Coronary artery (tissue), 2 donors: ENCODE results near the gene PI4KA.
"Not testable (repeated sequence)": the region's sequence is repeated elsewhere in the genome, so short reads cannot be mapped to it uniquely, and the experiment has no call there.

Experiments
- DNase-seq: peaks from one replicate; pipeline ENCODE4 v3.0.0-alpha.2; 2017; ENCODE audit warnings: low spot score
- H3K27ac ChIP-seq, 2 donors: fragments of 200-600 bp; sonication (generic); one replicate each; pipeline ENCODE4 v1.5.1; 2016 to 2019
- H3K4me3 ChIP-seq: fragments of 200-600 bp; sonication (generic); 2 replicates; pipeline ENCODE4 v1.5.1; 2016; ENCODE audit warnings: mild to moderate bottlenecking, moderate library complexity
- CTCF ChIP-seq: fragments of 200-600 bp; sonication (generic); IDR thresholded peaks from one replicate; pipeline ENCODE4 v1.5.1; 2019; ENCODE audit warnings: antibody characterized with exemption

Gene PI4KA

GRCh38 chr22:20738394-20739089 lies 120.1 kb downstream of the PI4KA start:
- Histone ChIP-seq H3K27ac (no peak overlapping the region), H3K4me3 (no peak overlapping the region)
- no peak for DNase-seq
- no peak for TF ChIP-seq CTCF

GRCh38 chr22:20736891-20737290 lies 121.7 kb downstream of the PI4KA start:
- H3K4me3 ChIP-seq, DNase-seq, H3K27ac ChIP-seq: not testable (repeated sequence)

- not testable (repeated sequence) for H3K27ac ChIP-seq, H3K4me3 ChIP-seq, DNase-seq
Measured at GRCh38 chr22:20735356-20736162, 123.1 kb downstream of the PI4KA start.

GRCh38 chr22:20732431-20732830 lies 126.2 kb downstream of the PI4KA start:
- DNase-seq, H3K27ac ChIP-seq, H3K4me3 ChIP-seq: not testable (repeated sequence)

GRCh38 chr22:20729194-20729593 lies 129.4 kb downstream of the PI4KA start:
- H3K4me3 ChIP-seq = no peak overlapping the region
- no peak overlapping the region for H3K27ac ChIP-seq
- DNase-seq = no peak
- no peak for TF ChIP-seq CTCF

GRCh38 chr22:20728523-20729190 lies 130.0 kb downstream of the PI4KA start:
- no peak for DNase-seq
- TF ChIP-seq CTCF = no peak
- Histone ChIP-seq H3K27ac (no peak overlapping the region), H3K4me3 (no peak overlapping the region)

GRCh38 chr22:20727118-20728015 lies 131.2 kb downstream of the PI4KA start:
- H3K27ac ChIP-seq = no peak overlapping the region
- no peak for DNase-seq

More at GRCh38 chr22:20727118-20728015, 131.2 kb downstream of the PI4KA start:
- no peak overlapping the region for H3K4me3 ChIP-seq
- no peak for TF ChIP-seq CTCF
